CD14-positive monocyte (primary cell): ENCODE results near the gene OR51F2. TPM values are rescaled to one million over a fixed set of nuclear protein-coding genes. Genes with fewer than 3 reads are reported as not detected.

Experiments used
- DNase-seq, 3 donors: peaks; one replicate each; pipeline ENCODE4 v3.0.0-alpha.2; 2011 to 2022
- H2AFZ ChIP-seq: 2 replicates; pipeline ENCODE4 v1.6.0; 2012; ENCODE audit warnings: mild to moderate bottlenecking, low read depth, low read length, inconsistent platforms; ENCODE audit not compliant: insufficient read depth, poor library complexity, severe bottlenecking
- H3K27ac ChIP-seq, 2 donors: 1 replicate in 1 of 2; 2 replicates in 1 of 2; pipeline ENCODE4 v1.5.1; 2012 to 2013; ENCODE audit warnings: low read length in 2 of 2, control low read depth in 1 of 2, inconsistent platforms in 1 of 2, low read depth in 1 of 2, mild to moderate bottlenecking in 1 of 2
- H3K27me3 ChIP-seq, 2 donors: one replicate each; pipeline versions ENCODE4 v1.6.0 to v1.6.1; 2011 to 2013; ENCODE audit warnings: low read length in 2 of 2; ENCODE audit not compliant: control insufficient read depth in 2 of 2, insufficient read depth in 2 of 2
- H3K36me3 ChIP-seq, 2 donors: replicated peaks in 1 of 2; 1 replicate in 1 of 2; 2 replicates in 1 of 2; pipeline versions ENCODE4 v1.5.1 to v1.6.1; 2012 to 2013; ENCODE audit warnings: low read length in 2 of 2, control low read depth in 1 of 2, inconsistent platforms in 1 of 2, mild to moderate bottlenecking in 1 of 2; ENCODE audit not compliant: insufficient read depth in 2 of 2, control insufficient read depth in 1 of 2
- H3K4me1 ChIP-seq, 2 donors: 1 replicate in 1 of 2; 2 replicates in 1 of 2; pipeline versions ENCODE4 v1.5.1 to v1.6.1; 2012 to 2013; ENCODE audit warnings: low read length in 2 of 2, control low read depth in 1 of 2, inconsistent platforms in 1 of 2, mild to moderate bottlenecking in 1 of 2, moderate library complexity in 1 of 2; ENCODE audit not compliant: insufficient read depth in 2 of 2, control insufficient read depth in 1 of 2
- H3K4me2 ChIP-seq: replicated peaks from 2 replicates; pipeline ENCODE3; 2012; ENCODE audit warnings: low read length, moderate library complexity, mild to moderate bottlenecking; ENCODE audit not compliant: poor library complexity, severe bottlenecking; ENCODE audit errors: extremely low read depth
- H3K4me3 ChIP-seq, 3 experiments: fragments of 200-600 bp in 1 of 3; sonication (generic) in 1 of 3; replicated peaks in 1 of 3; 1 replicate in 2 of 3; 2 replicates in 1 of 3; pipeline ENCODE4 v1.5.1; 2011 to 2013; ENCODE audit warnings: low read length in 3 of 3, mild to moderate bottlenecking in 3 of 3, control low read depth in 2 of 3, low read depth in 2 of 3, inconsistent platforms in 1 of 3, moderate library complexity in 1 of 3
- H3K79me2 ChIP-seq: 2 replicates; pipeline ENCODE4 v1.6.0; 2012; ENCODE audit warnings: mild to moderate bottlenecking, control low read depth, inconsistent platforms, low read length, moderate library complexity; ENCODE audit not compliant: insufficient read depth
- H3K9ac ChIP-seq: 2 replicates; pipeline ENCODE4 v1.6.0; 2017; ENCODE audit warnings: low read length, mild to moderate bottlenecking; ENCODE audit not compliant: insufficient read depth, poor library complexity, severe bottlenecking
- H3K9me3 ChIP-seq, 2 donors: replicated peaks in 1 of 2; 1 replicate in 1 of 2; 2 replicates in 1 of 2; pipeline versions ENCODE4 v1.5.1 to v1.6.1; 2012 to 2013; ENCODE audit warnings: low read length in 2 of 2, control low read depth in 1 of 2; ENCODE audit not compliant: control insufficient read depth in 1 of 2, insufficient read depth in 1 of 2
- H4K20me1 ChIP-seq: 2 replicates; pipeline ENCODE4 v1.6.0; 2012; ENCODE audit warnings: mild to moderate bottlenecking, low read length, control low read depth, moderate library complexity; ENCODE audit not compliant: insufficient read depth
- H3K27ac Mint-ChIP-seq, 7 donors: one replicate each; pipeline ENCODE4 v1.8.0; 2020; ENCODE audit warnings: mild to moderate bottlenecking in 7 of 7, mixed read lengths in 7 of 7, moderate library complexity in 6 of 7, inconsistent platforms in 2 of 7
- H3K27me3 Mint-ChIP-seq, 3 donors: one replicate each; pipeline ENCODE4 v1.8.0; 2021 to 2022; ENCODE audit warnings: low read depth in 3 of 3, mild to moderate bottlenecking in 3 of 3, mixed read lengths in 3 of 3, moderate library complexity in 3 of 3, inconsistent platforms in 1 of 3
- H3K36me3 Mint-ChIP-seq, 2 donors: one replicate each; pipeline ENCODE4 v1.8.0; 2020; ENCODE audit warnings: mixed read lengths in 2 of 2, inconsistent platforms in 1 of 2, mild to moderate bottlenecking in 1 of 2
- H3K4me1 Mint-ChIP-seq: one replicate; pipeline ENCODE4 v1.8.0; 2020; ENCODE audit warnings: mild to moderate bottlenecking, mixed read lengths
- H3K4me3 Mint-ChIP-seq, 2 donors: one replicate each; pipeline ENCODE4 v1.8.0; 2020; ENCODE audit warnings: mild to moderate bottlenecking in 2 of 2, mixed read lengths in 2 of 2, moderate library complexity in 1 of 2
- H3K9me3 Mint-ChIP-seq, 7 donors: one replicate each; pipeline ENCODE4 v1.8.0; 2020 to 2022; ENCODE audit warnings: mixed read lengths in 7 of 7, mild to moderate bottlenecking in 6 of 7, moderate library complexity in 6 of 7, inconsistent platforms in 2 of 7
- WGBS: methylation state at CpG from one replicate; pipeline ENCODE4 v1.1.5; 2013; ENCODE audit warnings: missing lambda C conversion rate; ENCODE audit not compliant: insufficient coverage; 5-methylcytosine and 5-hydroxymethylcytosine counted together
- intact Hi-C, 2 donors: fragments of 100-400 bp; cut with micrococcal nuclease; formaldehyde crosslinking; loops; one replicate each; pipeline versions ENCODE4 v1.15.0 to v1.15.1; 2023
- polyA plus RNA-seq, 3 donors: library from polyadenylated mRNA; depleted of rRNA in 1 of 3; unstranded in 2 of 3; stranded (reverse) in 1 of 3; fragments of 300-500 nt in 2 of 3; fragments of >200 nt in 1 of 3; fragmentation: Illumina TruSeq in 2 of 3; gene quantifications; 1 replicate in 2 of 3; 2 replicates in 1 of 3; pipeline ENCODE4 v1.2.3, GENCODE V29; 2012 to 2021
- TF ChIP-seq, protein P1 (sequence below): fragments of 200-600 bp; IDR thresholded peaks from one replicate; pipeline ENCODE4 v1.8.0; 2022; ENCODE audit warnings: antibody characterized with exemption, mild to moderate bottlenecking

Gene OR51F2
- polyA plus RNA-seq, 3 donors, result not detected

DNA sequence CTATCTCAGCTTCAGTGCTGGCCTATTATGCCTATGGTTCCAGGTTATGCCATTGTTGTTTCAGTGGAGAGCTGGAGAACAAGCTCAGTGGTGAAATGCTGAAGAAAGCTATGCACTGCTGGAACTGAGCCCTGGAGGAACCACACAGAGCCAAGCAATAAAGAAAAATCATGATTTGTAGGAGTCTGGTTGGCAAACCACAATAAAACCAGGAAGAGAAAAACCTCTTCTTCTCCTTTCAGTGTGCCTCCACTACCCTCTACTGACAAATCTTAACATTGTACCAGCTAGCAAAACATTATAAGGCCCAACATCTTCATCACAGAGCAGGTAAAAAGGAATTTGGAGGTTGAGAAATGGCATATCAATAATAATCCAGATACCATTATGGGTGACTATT, 5.3 kb downstream of the OR51F2 start:
- Histone ChIP-seq H4K20me1 (no peaks in the 10 kb centered on the region), H3K9ac (no peak overlapping the region), H2AFZ (no peak overlapping the region), H3K4me1 (no peaks in the 10 kb centered on the region), H3K4me3 (no peak overlapping the region), H3K4me2 (no peak overlapping the region), H3K79me2 (no peaks in the 10 kb centered on the region), H3K27ac (no peak overlapping the region), H3K9me3 (no peaks in the 10 kb centered on the region), H3K27me3 (no peaks in the 10 kb centered on the region), H3K36me3 (no peaks in the 10 kb centered on the region)
- H3K9me3 Mint-ChIP-seq, result no peaks in the 10 kb centered on the region
- H3K27ac Mint-ChIP-seq, result no peak overlapping the region
- no peaks in the 10 kb centered on the region for H3K36me3 Mint-ChIP-seq
- TF ChIP-seq, protein P1, sequence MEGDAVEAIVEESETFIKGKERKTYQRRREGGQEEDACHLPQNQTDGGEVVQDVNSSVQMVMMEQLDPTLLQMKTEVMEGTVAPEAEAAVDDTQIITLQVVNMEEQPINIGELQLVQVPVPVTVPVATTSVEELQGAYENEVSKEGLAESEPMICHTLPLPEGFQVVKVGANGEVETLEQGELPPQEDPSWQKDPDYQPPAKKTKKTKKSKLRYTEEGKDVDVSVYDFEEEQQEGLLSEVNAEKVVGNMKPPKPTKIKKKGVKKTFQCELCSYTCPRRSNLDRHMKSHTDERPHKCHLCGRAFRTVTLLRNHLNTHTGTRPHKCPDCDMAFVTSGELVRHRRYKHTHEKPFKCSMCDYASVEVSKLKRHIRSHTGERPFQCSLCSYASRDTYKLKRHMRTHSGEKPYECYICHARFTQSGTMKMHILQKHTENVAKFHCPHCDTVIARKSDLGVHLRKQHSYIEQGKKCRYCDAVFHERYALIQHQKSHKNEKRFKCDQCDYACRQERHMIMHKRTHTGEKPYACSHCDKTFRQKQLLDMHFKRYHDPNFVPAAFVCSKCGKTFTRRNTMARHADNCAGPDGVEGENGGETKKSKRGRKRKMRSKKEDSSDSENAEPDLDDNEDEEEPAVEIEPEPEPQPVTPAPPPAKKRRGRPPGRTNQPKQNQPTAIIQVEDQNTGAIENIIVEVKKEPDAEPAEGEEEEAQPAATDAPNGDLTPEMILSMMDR, result no peak
- DNase-seq, result no peak
- intact Hi-C loops, result no loop called here
- H3K4me3 Mint-ChIP-seq, result no peak overlapping the region
- H3K4me1 Mint-ChIP-seq, result no peaks in the 10 kb centered on the region
- H3K27me3 Mint-ChIP-seq, result peaks cover 0 to 4% (median 4%) of the 10 kb centered on the region in 3 donors

DNA sequence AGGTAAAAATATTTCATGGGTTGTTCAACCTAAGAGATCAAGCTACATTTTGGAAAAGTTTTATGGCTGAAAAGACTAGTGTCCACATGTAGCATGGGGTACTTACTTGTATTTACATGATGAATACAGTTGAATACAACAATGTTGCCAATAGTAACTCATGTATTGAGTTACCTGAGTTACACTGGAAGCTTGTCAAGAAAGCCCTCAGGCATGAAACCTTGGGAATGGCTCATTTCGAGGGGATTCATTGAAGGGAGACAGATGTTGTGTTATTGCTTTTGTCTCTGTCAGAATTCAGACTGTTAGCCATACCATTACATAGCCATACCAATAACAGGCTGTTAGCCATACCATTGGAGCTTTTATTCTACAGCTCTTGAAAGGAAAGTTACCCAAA, 9.2 kb downstream of the OR51F2 start:
- H4K20me1 ChIP-seq, result no peaks in the 10 kb centered on the region
- no peak overlapping the region for H3K27ac Mint-ChIP-seq
- H3K9ac ChIP-seq, result no peak overlapping the region
- no CpG with 5 or more reads among the region's 1 CpG for WGBS
- no peaks in the 10 kb centered on the region for H3K9me3 Mint-ChIP-seq
- intact Hi-C loops, result no loop called here
- H3K79me2 ChIP-seq, result no peaks in the 10 kb centered on the region
- H3K4me2 ChIP-seq, result no peak overlapping the region
- no peak for DNase-seq
- H3K27ac ChIP-seq, result no peak overlapping the region
- no peaks in the 10 kb centered on the region for H3K27me3 ChIP-seq
- H3K27me3 Mint-ChIP-seq, result peaks cover 0 to 2% (median 1%) of the 10 kb centered on the region in 3 donors
- TF ChIP-seq, protein P1, result no peak
- H3K36me3 ChIP-seq, result no peaks in the 10 kb centered on the region
- H3K4me1 ChIP-seq, result no peaks in the 10 kb centered on the region
- no peaks in the 10 kb centered on the region for H3K36me3 Mint-ChIP-seq
- H3K4me1 Mint-ChIP-seq, result no peaks in the 10 kb centered on the region
- no peak overlapping the region for H3K4me3 ChIP-seq
- H3K9me3 ChIP-seq, result no peaks in the 10 kb centered on the region
- H2AFZ ChIP-seq, result no peak overlapping the region
- no peak overlapping the region for H3K4me3 Mint-ChIP-seq
